ENCODE data around the gene PLEKHJ1.

PLEKHJ1 gene

GRCh38 chr19:2249010-2249866, 13.1 kb upstream of the PLEKHJ1 start, which contains the start of gene AMH:
AMH (plus strand) TSS chr19:2249323; CDS start chr19:2249333, 10 bp downstream.
- DNase-seq, result no peak

GRCh38 chr19:2248136-2249009, 12.2 kb upstream of the PLEKHJ1 start:
- no peak for DNase-seq

- no peak for DNase-seq
These were observed 11.4 kb upstream of the PLEKHJ1 start for GRCh38 chr19:2247433-2248101.

GRCh38 chr19:2246801-2247361, 10.8 kb upstream of the PLEKHJ1 start:
- DNase-seq, result no peak

GRCh38 chr19:2246014-2246620, 10.0 kb upstream of the PLEKHJ1 start:
- DNase-seq, result no peak

GRCh38 chr19:2245273-2245672, 9.1 kb upstream of the PLEKHJ1 start:
- no peak for DNase-seq

- no peak for DNase-seq
These were observed 8.4 kb upstream of the PLEKHJ1 start for GRCh38 chr19:2244486-2244885.

- no peak for DNase-seq
These were observed 7.9 kb upstream of the PLEKHJ1 start for GRCh38 chr19:2244125-2244411.

GRCh38 chr19:2243274-2244124, 7.4 kb upstream of the PLEKHJ1 start:
- DNase-seq, result no peak

GRCh38 chr19:2242816-2243215, 6.7 kb upstream of the PLEKHJ1 start:
- DNase-seq, result no peak

GRCh38 chr19:2242092-2242537, 6.0 kb upstream of the PLEKHJ1 start:
- DNase-seq, result no peak

GRCh38 chr19:2240881-2241760, 5.0 kb upstream of the PLEKHJ1 start:
- DNase-seq, result no peak

GRCh38 chr19:2239771-2240770, 3.9 kb upstream of the PLEKHJ1 start:
- peak; percentile 62 for DNase-seq

GRCh38 chr19:2239173-2239572, 3.0 kb upstream of the PLEKHJ1 start:
- no peak for DNase-seq

GRCh38 chr19:2237869-2238153, 1.7 kb upstream of the PLEKHJ1 start:
- no peak for DNase-seq

- DNase-seq, result no peak
These were observed 1.1 kb upstream of the PLEKHJ1 start for GRCh38 chr19:2237051-2237868.

- DNase-seq, result no peak
These were observed 140 bp downstream of the PLEKHJ1 start for GRCh38 chr19:2236064-2236313.

GRCh38 chr19:2235381-2236063, 607 bp downstream of the PLEKHJ1 start:
- peak; percentile 22 for DNase-seq
